GM12892 (cell line): Measurements from ENCODE around the gene RALGAPA2.

Experiments used
- DNase-seq: peaks from one replicate; pipeline ENCODE4 v3.0.0; 2011; ENCODE audit not compliant: insufficient read length
- FAIRE-seq: peaks from 2 replicates; lab custom pipeline; 2011; peaks lifted over from hg19 to GRCh38; lab: Jason Lieb, UNC
- POLR2A ChIP-seq: IDR thresholded peaks from 2 replicates; pipeline ENCODE4 v1.6.1; 2011; ENCODE audit warnings: low read depth, low read length, control low read depth
- POLR2AphosphoS5 ChIP-seq: IDR thresholded peaks from 2 replicates; pipeline ENCODE4 v1.6.1; 2011; ENCODE audit warnings: low read depth, low read length, control low read depth
- TAF1 ChIP-seq: IDR thresholded peaks from 2 replicates; pipeline ENCODE4 v1.6.1; 2011; ENCODE audit warnings: low read depth, mild to moderate bottlenecking, control low read depth, low read length, borderline replicate concordance

The RALGAPA2 gene

GRCh38 chr20:20440886-20441658 is 271.4 kb downstream of the RALGAPA2 start:
- FAIRE-seq, result peak; percentile 67
- no peak for TF ChIP-seq TAF1
- no peak for TF ChIP-seq POLR2AphosphoS5
- no peak for TF ChIP-seq POLR2A
- no peak for DNase-seq

- FAIRE-seq, result no peak
- no peak for DNase-seq
- no peak for TF ChIP-seq POLR2AphosphoS5
- TF ChIP-seq POLR2A, result no peak
- no peak for TF ChIP-seq TAF1
These were observed 272.0 kb downstream of the RALGAPA2 start for GRCh38 chr20:20440481-20440880.

GRCh38 chr20:20439602-20440190 is 272.7 kb downstream of the RALGAPA2 start:
- TF ChIP-seq TAF1, result no peak
- TF ChIP-seq POLR2A, result no peak
- TF ChIP-seq POLR2AphosphoS5, result no peak
- DNase-seq, result no peak
- FAIRE-seq, result no peak

- no peak for FAIRE-seq
- TF ChIP-seq POLR2A (no peak), POLR2AphosphoS5 (no peak), TAF1 (no peak)
- DNase-seq, result no peak
These were observed 275.1 kb downstream of the RALGAPA2 start for GRCh38 chr20:20437314-20437713.

GRCh38 chr20:20436689-20437088 is 275.8 kb downstream of the RALGAPA2 start:
- FAIRE-seq (no peak), DNase-seq (no peak)
- TF ChIP-seq POLR2A (no peak), POLR2AphosphoS5 (no peak), TAF1 (no peak)

GRCh38 chr20:20435453-20435852 is 277.0 kb downstream of the RALGAPA2 start:
- TF ChIP-seq POLR2AphosphoS5, result no peak
- no peak for TF ChIP-seq TAF1
- TF ChIP-seq POLR2A, result no peak
- FAIRE-seq, result no peak

GRCh38 chr20:20432618-20433286 is 279.7 kb downstream of the RALGAPA2 start:
- DNase-seq (no peak), FAIRE-seq (no peak)
- no peak for TF ChIP-seq POLR2A
- no peak for TF ChIP-seq POLR2AphosphoS5
- TF ChIP-seq TAF1, result no peak

More at GRCh38 chr20:20435453-20435852, 277.0 kb downstream of the RALGAPA2 start:
- no peak for DNase-seq

- DNase-seq (no peak), FAIRE-seq (no peak)
- TF ChIP-seq POLR2AphosphoS5 (no peak), TAF1 (no peak), POLR2A (no peak)
These were observed 282.4 kb downstream of the RALGAPA2 start for GRCh38 chr20:20430066-20430465.

GRCh38 chr20:20428067-20428466 is 284.4 kb downstream of the RALGAPA2 start:
- no peak for DNase-seq
- TF ChIP-seq TAF1, result no peak
- TF ChIP-seq POLR2AphosphoS5, result no peak
- no peak for TF ChIP-seq POLR2A
- FAIRE-seq, result no peak

GRCh38 chr20:20427227-20427864 is 285.1 kb downstream of the RALGAPA2 start:
- FAIRE-seq, result peak; percentile 27
- TF ChIP-seq POLR2AphosphoS5 (no peak), TAF1 (no peak), POLR2A (no peak)
- no peak for DNase-seq

GRCh38 chr20:20426655-20426907 is 285.9 kb downstream of the RALGAPA2 start:
- no peak for TF ChIP-seq POLR2AphosphoS5
- no peak for TF ChIP-seq POLR2A
- TF ChIP-seq TAF1, result no peak
- DNase-seq (no peak), FAIRE-seq (no peak)

- TF ChIP-seq POLR2AphosphoS5, result no peak
- FAIRE-seq (no peak), DNase-seq (no peak)
These were observed 286.4 kb downstream of the RALGAPA2 start for GRCh38 chr20:20425823-20426654.
